NCI-H1930 (cell line): ENCODE results near the gene CCDC93.
A peak's percentile ranks its signal among the peaks of the same experiment; 100 is the strongest.
"Not testable (repeated sequence)": the region's sequence is repeated elsewhere in the genome, so short reads cannot be mapped to it uniquely, and the experiment has no call there.

Experiments used
- DNase-seq, 2 experiments: peaks; one replicate each; lab custom pipeline; 2025; lab: John Stamatoyannopoulos, UW

Gene CCDC93

DNA sequence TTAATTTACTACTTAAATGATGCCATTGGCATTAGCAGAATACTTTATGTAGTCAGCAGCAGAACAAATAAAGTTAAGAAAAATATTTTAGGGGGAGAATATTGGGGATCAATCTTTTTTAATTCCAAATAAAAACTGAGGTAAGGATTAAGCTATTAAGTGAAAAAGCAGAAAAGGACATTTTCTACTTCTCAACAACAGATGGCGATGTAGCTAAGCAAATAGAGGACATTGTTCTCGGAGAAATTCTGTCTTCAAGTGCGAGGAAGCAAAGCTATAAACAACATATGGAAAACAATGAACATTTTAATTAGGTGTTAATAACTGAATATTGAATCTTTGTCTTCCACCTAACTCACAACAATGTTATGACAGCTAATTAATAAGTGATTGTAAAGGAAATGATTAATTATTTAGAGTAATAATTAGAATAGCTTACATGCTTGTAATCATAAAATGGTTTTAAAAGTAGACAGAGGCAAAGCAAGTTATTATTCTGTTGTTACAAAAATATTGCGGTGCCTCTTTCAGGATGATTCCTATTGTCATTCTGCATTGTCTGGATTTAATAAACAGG is 32.9 kb upstream of the CCDC93 start:
- DNase-seq, result peak in 1 of 2 experiments; percentile 7

DNA sequence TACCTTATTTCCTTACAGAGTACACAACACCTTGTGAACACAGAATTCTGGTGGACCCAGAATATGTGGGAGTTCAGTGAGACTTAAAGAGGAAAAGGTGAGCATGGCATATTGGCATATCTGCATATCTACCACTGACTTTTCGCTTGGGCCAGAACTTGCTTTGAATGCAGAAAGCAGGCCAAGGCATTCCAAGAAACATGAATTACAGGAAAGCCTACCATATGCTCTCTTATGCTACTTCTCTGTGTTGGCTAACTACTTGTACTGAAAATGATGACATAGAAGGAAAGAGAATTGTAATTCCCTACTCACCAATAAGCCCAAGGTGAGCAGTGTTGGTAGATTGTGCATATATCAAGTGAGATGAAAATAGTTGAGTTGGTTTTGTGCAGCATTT is 31.4 kb upstream of the CCDC93 start:
- DNase-seq, result no peak

- no peak for DNase-seq
Observed at GRCh38 chr2:118044854-118045253, 31.0 kb upstream of the CCDC93 start.

GRCh38 chr2:118044103-118044716 is 30.3 kb upstream of the CCDC93 start:
- no peak for DNase-seq

DNA sequence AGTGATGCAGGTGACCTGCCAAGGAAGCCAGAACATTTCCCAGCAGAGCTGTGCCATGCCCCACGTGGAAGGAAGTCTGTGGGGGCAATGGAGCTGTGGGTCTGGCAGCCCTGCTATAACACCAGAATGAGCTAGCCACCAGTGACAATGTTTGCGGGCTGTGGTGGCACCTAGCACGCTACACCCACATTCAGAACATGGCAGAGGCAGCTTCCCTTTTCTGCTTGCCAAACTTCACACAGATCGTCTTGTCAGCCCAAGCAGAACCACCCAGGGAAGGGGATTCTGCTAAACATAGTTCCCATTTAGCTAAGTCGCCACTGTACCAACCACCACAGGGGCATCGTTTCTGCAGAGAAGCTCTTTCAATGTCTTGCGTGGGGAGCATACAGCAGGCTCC is 27.0 kb upstream of the CCDC93 start:
- no peak for DNase-seq

DNA sequence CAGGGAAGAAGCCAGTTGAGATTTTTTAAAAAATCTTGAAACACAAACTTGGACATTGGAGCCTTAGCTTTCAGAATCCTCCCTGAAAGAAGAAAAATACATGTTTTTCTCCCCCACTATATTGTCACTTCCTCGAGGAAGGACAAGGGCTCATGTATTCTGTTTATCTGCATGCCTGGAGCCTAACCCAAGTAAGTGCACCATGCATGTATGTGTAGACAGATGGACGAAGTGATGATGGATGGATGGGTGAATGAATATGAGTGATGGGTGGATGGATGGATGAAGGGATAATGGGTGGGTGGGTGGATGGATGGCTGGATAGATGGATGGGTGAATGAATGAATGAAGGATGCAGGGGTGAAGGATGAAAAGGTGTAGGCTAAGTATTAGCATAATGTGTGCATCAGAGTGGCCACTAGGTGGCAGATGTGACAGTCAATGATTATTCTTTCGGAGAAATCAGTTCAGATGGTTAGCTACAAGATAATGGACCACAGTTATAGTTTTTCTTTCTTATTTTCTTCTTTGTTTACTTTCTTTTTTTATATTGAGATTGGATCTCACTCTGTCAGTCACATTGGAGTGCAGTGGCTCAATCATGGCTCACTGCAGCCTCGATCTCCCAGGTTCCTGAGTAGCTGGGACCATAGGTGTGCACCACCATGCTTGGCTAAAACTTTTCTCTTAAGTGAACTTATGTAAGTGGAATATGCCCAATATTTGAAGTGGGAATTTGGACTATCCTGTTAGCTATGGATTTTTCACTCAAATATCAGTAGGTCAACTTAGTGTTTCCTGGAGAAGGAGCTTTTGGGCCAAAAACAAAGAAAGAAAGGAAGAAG is 18.5 kb upstream of the CCDC93 start:
- peak in 1 of 2 experiments; percentile 36 for DNase-seq

DNA sequence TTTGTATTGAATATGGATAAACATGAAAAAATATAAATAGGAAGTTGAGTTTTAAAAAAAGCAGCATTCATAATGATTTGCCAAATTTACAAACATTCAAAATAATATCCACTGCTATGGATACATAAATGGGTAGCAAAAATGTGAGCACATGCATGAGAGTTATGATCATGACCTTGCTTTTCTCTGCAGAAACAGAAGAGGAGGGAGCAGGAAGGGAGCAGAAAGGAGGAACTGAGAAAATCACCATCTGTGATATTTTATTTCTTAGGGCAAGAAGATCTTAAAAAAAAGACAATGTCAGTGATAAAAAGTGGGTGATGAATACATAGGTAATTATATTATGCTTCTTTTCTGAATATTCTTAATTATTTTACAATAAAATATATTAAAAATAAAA is 17.7 kb upstream of the CCDC93 start:
- no peak for DNase-seq

DNA sequence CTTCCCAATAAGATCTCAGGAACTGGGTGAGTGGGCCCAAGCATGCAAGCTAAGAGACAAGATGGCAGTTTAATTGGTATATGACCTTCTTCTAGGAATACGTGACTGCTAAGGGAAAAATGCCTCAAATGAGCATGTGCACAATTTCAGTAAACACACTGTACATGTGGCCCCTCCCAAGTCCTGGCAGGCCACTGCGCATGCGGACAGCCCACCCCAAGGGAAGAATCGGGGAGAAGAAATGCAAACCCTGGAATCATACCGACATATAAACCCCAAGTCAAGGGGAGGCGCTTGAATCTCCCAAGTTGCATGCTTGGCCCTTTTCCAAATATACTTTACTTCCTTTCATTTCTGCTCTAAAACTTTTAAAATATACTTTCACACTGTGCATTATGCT is 15.2 kb upstream of the CCDC93 start:
- DNase-seq, result no peak

DNA sequence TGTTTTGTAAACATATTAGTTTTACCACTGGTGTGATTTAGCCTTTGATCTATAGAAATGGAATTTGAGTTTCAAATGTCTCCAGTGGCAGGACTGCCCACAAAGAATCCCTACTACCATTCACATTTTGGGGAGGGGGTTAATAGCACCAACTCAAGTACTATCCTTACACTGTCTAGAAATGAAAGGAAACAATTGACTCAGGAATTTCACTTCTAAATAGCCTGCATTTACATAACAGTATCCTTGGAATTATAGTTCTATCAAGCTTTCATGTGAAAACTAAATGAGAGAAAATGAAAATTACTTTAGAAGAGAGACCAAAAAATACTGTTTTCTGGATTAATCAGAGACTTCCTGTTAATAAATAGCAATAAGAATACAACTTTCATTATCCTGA is 7.5 kb upstream of the CCDC93 start:
- no peak for DNase-seq

- DNase-seq, result no peak
Observed at GRCh38 chr2:118019821-118020220, 6.0 kb upstream of the CCDC93 start.

GRCh38 chr2:118016911-118017310 is 3.0 kb upstream of the CCDC93 start:
- DNase-seq, result no peak

- DNase-seq, result not testable (repeated sequence)
Observed at GRCh38 chr2:118015761-118016160, 1.9 kb upstream of the CCDC93 start.

DNA sequence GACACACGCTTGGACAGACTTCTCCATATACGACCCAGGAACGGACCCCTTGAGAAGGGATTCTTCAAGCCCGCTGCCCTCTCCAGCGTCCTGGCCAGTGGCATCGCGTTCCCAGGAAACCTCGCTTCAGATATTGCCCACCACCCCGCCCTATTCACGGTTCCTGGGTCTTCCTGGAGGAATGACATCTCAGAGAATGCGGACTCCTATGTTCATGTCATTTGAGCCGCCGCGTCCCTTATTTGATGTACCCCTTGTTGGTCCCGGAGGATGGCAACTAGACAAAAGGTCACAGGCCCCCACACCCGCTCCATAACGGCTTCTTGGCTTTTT is 588 bp upstream of the CCDC93 start:
- peak in 1 of 2 experiments; percentile 36 for DNase-seq

DNA sequence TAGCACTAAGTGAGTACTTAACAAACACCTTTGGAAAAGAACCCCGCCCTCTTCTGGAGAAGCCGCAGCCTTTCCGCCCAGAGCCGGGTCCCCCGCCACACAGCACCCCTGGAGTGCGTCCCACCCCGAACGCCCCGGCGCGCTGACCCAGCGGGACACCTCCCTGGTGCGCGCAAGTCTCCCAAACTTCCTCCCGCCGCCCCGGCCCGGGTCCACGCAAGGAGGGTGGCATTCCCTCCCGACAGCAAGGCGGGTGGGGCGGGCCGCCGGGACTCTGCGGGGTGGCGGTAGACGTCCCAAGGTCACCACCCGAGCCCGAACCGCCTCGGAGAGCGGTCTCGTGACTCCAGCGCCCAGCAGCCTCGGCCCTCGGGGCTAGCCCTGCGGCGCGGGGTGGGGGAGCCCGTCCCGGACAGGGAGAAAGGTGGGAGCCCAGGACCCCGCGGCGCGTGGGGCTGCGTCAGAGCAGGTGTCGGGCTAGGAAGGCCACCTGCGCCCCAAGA is 598 bp downstream of the CCDC93 start:
- peak in 1 of 2 experiments; percentile 1 for DNase-seq

DNA sequence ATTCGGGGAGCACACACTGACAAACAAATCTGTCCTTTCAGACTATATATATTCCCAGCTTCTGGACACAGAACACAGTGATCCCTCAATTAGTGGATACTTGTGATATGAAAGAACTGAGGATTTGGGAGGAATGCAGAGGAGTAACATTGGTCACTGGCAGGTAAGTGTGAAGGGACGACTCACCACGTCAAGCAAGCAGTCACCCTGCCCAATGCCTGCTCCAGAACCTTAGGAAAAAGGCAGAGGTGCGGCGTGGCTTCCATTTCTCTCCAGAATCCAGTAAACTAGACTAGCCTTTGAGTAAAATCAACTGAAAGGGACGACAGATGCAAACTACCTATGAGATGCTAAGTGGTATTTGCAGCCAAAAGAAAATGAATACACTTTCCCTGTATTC is 1.1 kb downstream of the CCDC93 start:
- no peak for DNase-seq

- no peak for DNase-seq
Observed at GRCh38 chr2:118010473-118010872, 3.4 kb downstream of the CCDC93 start.

- no peak for DNase-seq
Observed at GRCh38 chr2:118006861-118007260, 7.0 kb downstream of the CCDC93 start.

DNA sequence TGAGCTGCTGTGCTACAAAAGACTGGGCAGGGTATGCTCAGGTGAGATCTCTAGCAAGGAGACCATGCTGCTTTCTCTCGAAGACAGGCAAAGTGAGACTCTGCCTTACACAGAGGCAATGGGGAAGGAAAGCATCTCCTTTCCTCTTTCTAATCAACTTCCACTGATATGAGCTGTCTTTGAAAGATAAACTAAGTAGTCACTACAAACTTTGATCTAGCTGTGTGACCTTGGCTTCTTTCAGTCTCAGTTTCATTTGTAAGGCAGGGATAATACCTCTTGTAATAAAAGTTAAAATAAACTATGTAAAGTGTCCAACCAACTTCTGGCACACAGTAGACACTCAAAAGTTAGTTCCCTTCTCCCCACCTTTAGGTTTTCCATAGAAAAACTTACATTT is 7.5 kb downstream of the CCDC93 start:
- no peak for DNase-seq

DNA sequence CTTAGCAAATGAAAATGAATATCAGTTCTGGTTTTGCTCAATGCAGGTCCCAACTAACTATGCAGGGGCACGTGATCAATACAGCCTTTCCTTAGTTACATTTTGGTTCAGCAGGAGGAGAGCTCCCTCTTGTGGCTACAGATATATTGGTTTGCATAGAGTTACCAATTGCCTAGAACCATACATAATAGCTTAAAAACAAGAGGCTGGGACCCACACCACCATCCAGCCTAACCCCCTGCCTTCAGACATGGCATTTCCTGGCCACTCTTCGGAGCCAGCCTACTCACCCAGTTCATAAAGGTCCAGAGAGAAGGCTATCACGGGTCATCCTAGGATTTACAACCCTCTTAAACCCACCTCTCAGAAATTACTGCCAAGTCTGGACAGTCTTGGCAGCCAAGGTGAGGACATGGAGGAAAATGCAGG is 10.5 kb downstream of the CCDC93 start:
- peak; percentile 28 to 55 for DNase-seq

- DNase-seq, result no peak
Observed at GRCh38 chr2:118000041-118000440, 13.8 kb downstream of the CCDC93 start.

- no peak for DNase-seq
Observed at GRCh38 chr2:117997872-117998454, 15.9 kb downstream of the CCDC93 start.

DNA sequence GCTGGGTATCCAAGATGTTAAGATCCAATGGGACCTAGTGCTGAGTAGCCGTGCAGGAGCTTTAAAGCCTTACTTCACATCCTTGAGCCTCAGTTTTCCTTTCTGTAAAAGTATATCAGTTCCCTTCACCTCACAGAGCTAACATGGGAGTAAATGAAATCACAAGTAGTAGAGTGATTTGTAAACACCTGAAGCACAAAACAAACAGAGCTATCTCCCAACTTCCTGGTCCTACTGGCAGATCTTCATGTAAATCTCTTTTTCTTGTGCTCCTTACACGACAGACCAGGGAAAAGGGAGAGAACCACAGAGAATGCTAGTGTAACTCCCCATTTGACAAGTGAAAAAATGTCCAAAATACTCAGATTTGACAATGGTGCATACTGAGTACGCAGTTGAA is 17.3 kb downstream of the CCDC93 start:
- DNase-seq, result no peak

GRCh38 chr2:117994729-117995128 is 19.1 kb downstream of the CCDC93 start:
- DNase-seq, result no peak
